SK-N-SH (cell line): ENCODE data around the gene GPR17.

Experiments
- CHD2 ChIP-seq: fragments of 150-350 bp; IDR thresholded peaks from 2 replicates; pipeline ENCODE4 v1.6.1; 2018; ENCODE audit warnings: low read length; ENCODE audit not compliant: partially characterized antibody
- CTCF ChIP-seq: fragments of 200-600 bp; sonication (generic); IDR thresholded peaks from 2 replicates; pipeline ENCODE4 v1.6.1; 2017; ENCODE audit warnings: antibody characterized with exemption, mild to moderate bottlenecking, moderate library complexity
- EZH2phosphoT487 ChIP-seq: fragments of 200-600 bp; sonication (generic); IDR thresholded peaks from 2 replicates; pipeline ENCODE4 v1.6.1; 2017; ENCODE audit warnings: low read depth, mixed run types, mild to moderate bottlenecking, antibody characterized with exemption, moderate library complexity, borderline replicate concordance
- GABPA ChIP-seq: IDR thresholded peaks from 2 replicates; pipeline ENCODE4 v1.4.0; 2012; ENCODE audit warnings: low read depth, mild to moderate bottlenecking
- POLR2AphosphoS5 ChIP-seq: IDR thresholded peaks from 2 replicates; pipeline ENCODE4 v1.6.1; 2012; ENCODE audit warnings: low read depth, low read length
- RXRA ChIP-seq: IDR thresholded peaks from 2 replicates; pipeline ENCODE4 v1.4.0; 2012; ENCODE audit warnings: low read depth, mild to moderate bottlenecking, borderline replicate concordance
- TF ChIP-seq, protein P1 (sequence below): fragments of 150-350 bp; IDR thresholded peaks from 2 replicates; pipeline ENCODE4 v1.6.1; 2017; ENCODE audit warnings: antibody characterized with exemption, low read length, low read depth, borderline replicate concordance

- TF ChIP-seq EZH2phosphoT487 (no peak), POLR2AphosphoS5 (no peak), CTCF (no peak), CHD2 (no peak), RXRA (no peak), GABPA (no peak)
- TF ChIP-seq, protein P1, sequence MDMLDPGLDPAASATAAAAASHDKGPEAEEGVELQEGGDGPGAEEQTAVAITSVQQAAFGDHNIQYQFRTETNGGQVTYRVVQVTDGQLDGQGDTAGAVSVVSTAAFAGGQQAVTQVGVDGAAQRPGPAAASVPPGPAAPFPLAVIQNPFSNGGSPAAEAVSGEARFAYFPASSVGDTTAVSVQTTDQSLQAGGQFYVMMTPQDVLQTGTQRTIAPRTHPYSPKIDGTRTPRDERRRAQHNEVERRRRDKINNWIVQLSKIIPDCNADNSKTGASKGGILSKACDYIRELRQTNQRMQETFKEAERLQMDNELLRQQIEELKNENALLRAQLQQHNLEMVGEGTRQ = no peak
These were observed 36.1 kb upstream of the GPR17 start for GRCh38 chr2:127609818-127610217.
